Epidermal melanocyte (primary cell): ENCODE data around the gene ZMYM1.
"Not testable (repeated sequence)": the region's sequence is repeated elsewhere in the genome, so short reads cannot be mapped to it uniquely, and the experiment has no call there.

ENCODE experiments used
- DNase-seq: peaks from one replicate; pipeline ENCODE4 v3.0.0; 2011; ENCODE audit warnings: low spot score; ENCODE audit not compliant: insufficient read length

The ZMYM1 gene

GRCh38 chr1:35073265-35073811 is 5.8 kb upstream of the ZMYM1 start:
- DNase-seq: no peak

- DNase-seq: not testable (repeated sequence)
These were observed 2.8 kb upstream of the ZMYM1 start for GRCh38 chr1:35076426-35076825.

- no peak for DNase-seq
These were observed 1.1 kb downstream of the ZMYM1 start for GRCh38 chr1:35080171-35080854.

GRCh38 chr1:35085421-35085820 is 6.2 kb downstream of the ZMYM1 start:
- DNase-seq: no peak

- no peak for DNase-seq
These were observed 18.0 kb downstream of the ZMYM1 start for GRCh38 chr1:35097224-35097623.

- DNase-seq: no peak
These were observed 31.9 kb downstream of the ZMYM1 start for GRCh38 chr1:35111106-35111505.

GRCh38 chr1:35112668-35113067 is 33.5 kb downstream of the ZMYM1 start:
- no peak for DNase-seq

- DNase-seq: no peak
These were observed 36.5 kb downstream of the ZMYM1 start for GRCh38 chr1:35115459-35116383.

GRCh38 chr1:35120458-35121133 is 41.4 kb downstream of the ZMYM1 start:
- no peak for DNase-seq

GRCh38 chr1:35122311-35122710 is 43.1 kb downstream of the ZMYM1 start:
- no peak for DNase-seq

GRCh38 chr1:35126546-35126945 is 47.4 kb downstream of the ZMYM1 start:
- DNase-seq: no peak

- DNase-seq: no peak
These were observed 49.9 kb downstream of the ZMYM1 start for GRCh38 chr1:35129080-35129479.

GRCh38 chr1:35136780-35137179 is 57.6 kb downstream of the ZMYM1 start:
- DNase-seq: no peak

GRCh38 chr1:35137590-35137989 is 58.4 kb downstream of the ZMYM1 start:
- not testable (repeated sequence) for DNase-seq

- not testable (repeated sequence) for DNase-seq
These were observed 63.1 kb downstream of the ZMYM1 start for GRCh38 chr1:35142294-35142693.

GRCh38 chr1:35142728-35143127 is 63.5 kb downstream of the ZMYM1 start:
- not testable (repeated sequence) for DNase-seq

- no peak for DNase-seq
These were observed 64.7 kb downstream of the ZMYM1 start for GRCh38 chr1:35143737-35144508.

- not testable (repeated sequence) for DNase-seq
These were observed 66.8 kb downstream of the ZMYM1 start for GRCh38 chr1:35145892-35146549.

GRCh38 chr1:35151220-35151619 is 72.0 kb downstream of the ZMYM1 start:
- DNase-seq: no peak

GRCh38 chr1:35164893-35165292 is 85.7 kb downstream of the ZMYM1 start:
- no peak for DNase-seq
